Rectal smooth muscle tissue (tissue), 1 donor: ENCODE results near the gene NDUFAF7.
A peak's percentile ranks its signal among the peaks of the same experiment; 100 is the strongest.
"Not testable (repeated sequence)": the region's sequence is repeated elsewhere in the genome, so short reads cannot be mapped to it uniquely, and the experiment has no call there.

Source experiments
- H3K27ac ChIP-seq: one replicate; pipeline ENCODE4 v1.7.0; 2013; ENCODE audit warnings: low read depth, low read length, inconsistent platforms
- H3K27me3 ChIP-seq: one replicate; pipeline ENCODE4 v1.7.0; 2013; ENCODE audit warnings: low read length; ENCODE audit not compliant: control insufficient read depth, insufficient read depth
- H3K36me3 ChIP-seq: one replicate; pipeline ENCODE4 v1.7.0; 2013; ENCODE audit warnings: low read length; ENCODE audit not compliant: control insufficient read depth, insufficient read depth
- H3K4me1 ChIP-seq: one replicate; pipeline ENCODE4 v1.7.0; 2013; ENCODE audit warnings: low read length; ENCODE audit not compliant: control insufficient read depth, insufficient read depth
- H3K4me3 ChIP-seq: one replicate; pipeline ENCODE4 v1.7.0; 2013; ENCODE audit warnings: low read length
- H3K9ac ChIP-seq: one replicate; pipeline ENCODE4 v1.7.0; 2013; ENCODE audit warnings: low read length

The NDUFAF7 gene

GRCh38 chr2:37267685-37268084 lies 36.2 kb downstream of the NDUFAF7 start:
- no peaks in the 10 kb centered on the region for H3K27me3 ChIP-seq
- H3K4me3 ChIP-seq, result no peak overlapping the region
- H3K9ac ChIP-seq, result no peak overlapping the region
- no peaks in the 10 kb centered on the region for H3K4me1 ChIP-seq
- H3K27ac ChIP-seq, result no peak overlapping the region
- H3K36me3 ChIP-seq, result peaks cover 12% of the 10 kb centered on the region

- no peaks in the 10 kb centered on the region for H3K27me3 ChIP-seq
- H3K9ac ChIP-seq, result no peak overlapping the region
- H3K4me1 ChIP-seq, result peaks cover under 1% of the 10 kb centered on the region
- H3K36me3 ChIP-seq, result peaks cover 12% of the 10 kb centered on the region
- H3K4me3 ChIP-seq, result no peak overlapping the region
- H3K27ac ChIP-seq, result no peak overlapping the region
These were observed 36.7 kb downstream of the NDUFAF7 start for GRCh38 chr2:37268111-37268510.

DNA sequence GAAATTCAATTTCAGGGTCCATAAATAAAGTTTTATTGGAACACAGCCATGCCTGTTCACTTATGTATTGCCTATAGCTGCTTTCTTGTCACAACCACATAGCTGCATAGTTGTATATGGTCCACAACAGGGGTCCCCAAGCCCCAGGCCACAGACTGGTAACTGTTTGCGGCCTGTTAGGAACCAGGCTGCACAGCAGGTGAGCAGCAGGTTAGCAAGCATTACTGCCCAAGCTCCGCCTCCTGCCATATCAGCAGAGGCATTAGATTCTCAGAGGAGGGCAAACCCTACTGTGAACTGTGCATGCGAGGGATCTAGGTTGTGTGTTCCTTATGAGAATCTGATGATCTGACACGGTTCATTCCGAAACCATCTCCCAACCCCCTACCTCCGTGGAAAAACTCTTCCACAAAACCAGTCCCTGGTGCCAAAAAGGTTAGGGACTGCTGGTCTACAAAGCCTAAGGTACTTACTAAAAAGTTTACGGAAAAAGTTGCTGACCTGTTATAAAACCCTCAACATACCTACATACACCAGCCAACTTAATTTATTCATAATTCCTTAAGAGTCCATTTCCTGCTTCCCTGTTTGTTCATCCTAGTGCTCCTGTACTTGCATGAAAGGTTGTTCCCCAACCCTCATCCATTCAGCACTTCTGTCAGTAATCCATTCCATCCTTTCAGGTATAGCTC lies 40.1 kb downstream of the NDUFAF7 start:
- H3K36me3 ChIP-seq, result peaks cover 13% of the 10 kb centered on the region
- peaks cover 11% of the 10 kb centered on the region for H3K4me1 ChIP-seq
- H3K27me3 ChIP-seq, result no peaks in the 10 kb centered on the region
- no peak overlapping the region for H3K27ac ChIP-seq
- no peak overlapping the region for H3K9ac ChIP-seq
- H3K4me3 ChIP-seq, result no peak overlapping the region

DNA sequence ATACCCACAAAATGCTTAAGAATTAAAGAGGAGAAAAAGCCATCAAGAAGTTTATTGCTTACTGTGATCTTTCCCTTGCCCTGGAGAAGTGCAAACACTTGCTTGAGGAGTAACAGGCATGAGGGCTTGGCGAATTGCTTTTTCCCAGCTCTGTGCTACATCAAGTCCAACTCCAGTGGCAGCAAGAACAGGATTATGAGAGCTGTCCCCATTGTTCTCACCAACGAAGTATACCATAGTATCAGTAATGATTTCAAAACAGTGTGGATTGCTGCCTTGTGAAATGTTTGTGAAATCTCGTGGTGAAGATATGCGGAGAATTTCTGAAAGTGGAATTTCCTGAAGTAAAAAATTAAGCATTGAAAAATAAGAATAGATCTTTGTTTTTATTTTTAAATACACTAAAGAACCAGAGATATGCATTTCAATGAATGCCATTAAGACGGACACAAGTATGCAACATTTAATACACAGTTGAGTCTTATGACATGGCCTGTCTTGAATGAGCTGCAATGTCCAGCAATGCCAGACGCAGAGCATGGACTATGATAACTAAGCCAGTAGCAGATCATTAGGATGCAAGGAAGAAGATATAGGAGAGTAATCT lies 43.0 kb downstream of the NDUFAF7 start:
- Histone ChIP-seq H3K36me3 (peaks cover 13% of the 10 kb centered on the region), H3K4me1 (peaks cover 11% of the 10 kb centered on the region), H3K9ac (no peak overlapping the region), H3K27me3 (no peaks in the 10 kb centered on the region), H3K4me3 (no peak overlapping the region), H3K27ac (peak overlapping the region; percentile 50)

DNA sequence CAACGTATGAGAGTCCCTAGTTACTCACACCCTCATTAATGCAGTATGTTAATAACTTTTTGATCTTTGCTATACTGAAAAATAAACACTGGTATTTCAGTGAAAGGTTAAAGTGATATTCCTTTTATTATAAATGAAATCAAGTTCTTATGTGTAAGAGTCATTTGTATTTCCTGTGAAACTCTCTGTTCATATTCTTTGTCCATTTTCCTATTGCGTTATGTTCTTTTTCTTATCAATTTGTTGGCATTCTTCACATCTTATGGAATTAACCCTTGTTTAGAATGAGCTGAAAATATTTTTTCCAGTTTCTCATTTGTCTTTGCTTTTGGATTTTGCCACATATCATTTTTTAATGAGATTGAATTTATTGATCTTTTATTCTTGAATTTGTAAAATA lies 44.8 kb downstream of the NDUFAF7 start:
- H3K4me3 ChIP-seq, result no peak overlapping the region
- no peak overlapping the region for H3K9ac ChIP-seq
- peaks cover 12% of the 10 kb centered on the region for H3K36me3 ChIP-seq
- no peak overlapping the region for H3K27ac ChIP-seq
- H3K4me1 ChIP-seq, result peaks cover 11% of the 10 kb centered on the region
- no peaks in the 10 kb centered on the region for H3K27me3 ChIP-seq

DNA sequence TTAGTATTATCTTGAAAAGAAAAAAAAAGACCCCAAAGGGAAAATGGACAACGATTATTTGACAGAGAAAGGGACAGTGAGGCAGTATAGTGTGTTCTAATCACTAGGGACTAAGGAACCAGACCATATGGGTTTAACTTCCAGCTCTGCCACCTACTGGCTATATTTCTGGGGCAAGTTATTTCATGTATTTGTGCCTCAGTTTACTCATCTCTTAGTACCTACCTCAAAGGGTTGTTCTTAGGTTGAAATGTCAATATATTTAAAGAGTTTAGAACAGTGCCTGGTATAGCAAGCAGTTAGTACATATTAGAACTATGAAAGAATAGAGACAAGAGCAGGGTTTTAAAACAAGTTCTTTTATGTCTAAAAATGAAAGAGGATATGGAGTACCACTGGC lies 50.5 kb downstream of the NDUFAF7 start:
- no peak overlapping the region for H3K27ac ChIP-seq
- peaks cover 2% of the 10 kb centered on the region for H3K4me1 ChIP-seq
- no peaks in the 10 kb centered on the region for H3K27me3 ChIP-seq
- no peak overlapping the region for H3K9ac ChIP-seq
- no peaks in the 10 kb centered on the region for H3K36me3 ChIP-seq
- H3K4me3 ChIP-seq, result no peak overlapping the region

- Histone ChIP-seq H3K36me3 (no peaks in the 10 kb centered on the region), H3K4me1 (peaks cover 2% of the 10 kb centered on the region), H3K4me3 (no peak overlapping the region), H3K27me3 (no peaks in the 10 kb centered on the region), H3K27ac (no peak overlapping the region), H3K9ac (no peak overlapping the region)
These were observed 51.3 kb downstream of the NDUFAF7 start for GRCh38 chr2:37282746-37283145.

- peaks cover 2% of the 10 kb centered on the region for H3K4me1 ChIP-seq
- H3K36me3 ChIP-seq, result no peaks in the 10 kb centered on the region
- H3K9ac ChIP-seq, result no peak overlapping the region
- no peak overlapping the region for H3K4me3 ChIP-seq
- no peaks in the 10 kb centered on the region for H3K27me3 ChIP-seq
- H3K27ac ChIP-seq, result no peak overlapping the region
These were observed 51.7 kb downstream of the NDUFAF7 start for GRCh38 chr2:37283207-37283606.

DNA sequence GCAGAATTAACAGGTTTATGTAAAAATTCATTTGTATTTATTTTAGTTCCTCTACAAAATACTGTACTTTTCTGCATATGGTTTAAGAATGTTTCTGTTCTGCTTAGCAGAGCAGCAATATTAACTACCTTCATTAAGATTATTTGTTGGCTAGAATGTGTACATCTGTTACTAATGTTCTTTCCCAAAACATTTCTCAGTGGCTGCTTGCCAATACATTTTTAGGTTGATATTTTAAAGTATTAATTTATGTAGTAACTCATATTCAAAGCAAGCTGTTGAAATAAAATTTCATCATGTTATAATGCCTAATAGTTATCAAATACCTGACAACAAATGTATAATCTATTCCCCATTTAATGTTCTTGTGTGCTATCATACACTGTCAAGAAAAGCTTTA lies 52.9 kb downstream of the NDUFAF7 start:
- Histone ChIP-seq H3K4me3 (no peak overlapping the region), H3K9ac (no peak overlapping the region), H3K36me3 (peaks cover 2% of the 10 kb centered on the region), H3K4me1 (peaks cover 2% of the 10 kb centered on the region), H3K27me3 (no peaks in the 10 kb centered on the region), H3K27ac (no peak overlapping the region)

GRCh38 chr2:37287966-37288365 lies 56.5 kb downstream of the NDUFAF7 start:
- Histone ChIP-seq H3K27me3 (no peaks in the 10 kb centered on the region), H3K9ac (no peak overlapping the region), H3K27ac (no peak overlapping the region), H3K4me3 (no peak overlapping the region), H3K36me3 (peaks cover 5% of the 10 kb centered on the region), H3K4me1 (peaks cover 2% of the 10 kb centered on the region)

DNA sequence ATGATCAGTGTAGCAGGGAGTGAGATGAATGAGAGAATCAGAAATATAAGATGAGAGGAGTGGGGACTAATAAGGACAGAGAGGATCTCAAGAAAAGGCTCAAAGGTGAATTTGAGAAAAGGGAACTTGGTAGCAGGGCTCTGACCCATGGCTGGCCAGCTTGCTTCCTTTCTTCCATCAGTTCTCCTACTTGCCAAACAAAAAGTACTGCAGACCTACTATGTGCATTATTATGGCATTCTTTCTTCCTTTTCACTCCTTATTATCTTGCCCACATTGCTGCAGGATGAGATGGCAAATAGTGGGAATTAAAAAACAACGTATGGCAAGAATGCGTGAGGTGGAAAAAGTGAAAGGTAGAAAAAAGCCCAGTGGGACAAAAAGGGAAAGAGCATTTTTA lies 60.2 kb downstream of the NDUFAF7 start:
- Histone ChIP-seq H3K4me1 (no peaks in the 10 kb centered on the region), H3K9ac (no peak overlapping the region), H3K4me3 (no peak overlapping the region), H3K36me3 (peaks cover 5% of the 10 kb centered on the region), H3K27ac (no peak overlapping the region), H3K27me3 (no peaks in the 10 kb centered on the region)

DNA sequence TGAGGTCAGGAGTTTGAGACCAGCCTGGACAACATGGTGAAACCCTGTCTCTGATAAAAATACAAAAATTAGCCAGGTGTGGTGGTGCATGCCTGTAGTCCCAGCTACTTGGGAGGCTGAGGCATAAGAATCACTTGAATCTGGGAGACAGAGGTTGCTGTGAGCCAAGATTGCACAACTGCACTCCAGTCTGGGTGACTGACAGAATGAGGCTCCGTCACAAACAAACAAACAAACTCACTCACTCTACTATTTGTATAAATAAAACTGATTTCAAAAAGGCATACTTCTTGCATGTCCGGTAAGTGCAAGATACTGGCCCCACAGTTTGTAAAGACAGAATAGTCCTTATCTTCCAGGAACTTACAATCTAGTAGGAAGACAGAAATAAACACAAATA lies 63.4 kb downstream of the NDUFAF7 start:
- H3K4me1 ChIP-seq, H3K36me3 ChIP-seq, H3K27me3 ChIP-seq, H3K27ac ChIP-seq, H3K4me3 ChIP-seq, H3K9ac ChIP-seq: not testable (repeated sequence)

DNA sequence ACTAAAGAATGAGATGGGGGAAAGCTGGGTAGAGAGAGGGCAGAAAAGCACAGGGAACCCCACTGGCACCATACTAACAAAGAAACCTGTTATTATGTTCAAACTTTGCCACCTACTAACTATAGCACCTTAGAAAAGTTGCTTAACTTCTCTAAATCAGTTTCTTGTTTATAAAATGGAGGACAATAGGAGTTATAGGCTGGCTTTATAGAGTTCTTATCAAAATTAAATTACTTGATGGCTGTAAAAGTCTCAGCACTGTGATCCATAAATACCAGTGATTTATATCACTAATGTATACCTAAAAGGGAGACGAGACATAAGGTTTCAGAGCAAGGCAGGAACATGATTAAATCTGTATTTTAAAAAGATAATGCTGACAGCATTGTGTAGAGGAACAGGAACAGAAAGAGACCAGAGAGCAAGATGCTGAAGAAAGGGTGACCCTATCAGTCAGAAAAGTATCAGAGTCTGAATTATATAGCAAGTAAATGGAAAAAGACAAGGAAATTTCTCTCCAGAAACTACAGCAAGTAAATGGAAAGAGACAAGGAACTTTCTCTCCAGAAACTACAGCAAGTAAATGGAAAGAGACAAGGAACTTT lies 64.1 kb downstream of the NDUFAF7 start:
- Histone ChIP-seq H3K36me3 (no peaks in the 10 kb centered on the region), H3K27me3 (no peaks in the 10 kb centered on the region), H3K4me1 (no peaks in the 10 kb centered on the region), H3K4me3 (no peak overlapping the region), H3K27ac (no peak overlapping the region), H3K9ac (no peak overlapping the region)
